A172 (cell line): Measurements from ENCODE around the gene FSTL5. TPM values are rescaled to one million over a fixed set of nuclear protein-coding genes. Genes with fewer than 3 reads are reported as not detected.

Experiments used
- DNase-seq: peaks from one replicate; pipeline ENCODE4 v3.0.0-alpha.2; 2015; ENCODE audit warnings: low spot score
- total RNA-seq: library from RNA; depleted of rRNA; stranded (reverse); fragments of >200 nt; shearing (Covaris generic); gene quantifications from 2 replicates; pipeline ENCODE4 v1.2.3, GENCODE V29; 2014

FSTL5 gene
- total RNA-seq, 1 experiment from 2014 or later, result 29.3 TPM

- peak; percentile 71 for DNase-seq
Observed at GRCh38 chr4:161577579-161578301, 586.1 kb downstream of the FSTL5 start.

- peak; percentile 65 for DNase-seq
Observed at GRCh38 chr4:161573836-161574235, 590.0 kb downstream of the FSTL5 start.

GRCh38 chr4:161564230-161564834, 599.5 kb downstream of the FSTL5 start:
- DNase-seq, result no peak

- DNase-seq, result peak; percentile 55
Observed at GRCh38 chr4:161555689-161556660, 607.8 kb downstream of the FSTL5 start.

GRCh38 chr4:161554372-161554990, 609.3 kb downstream of the FSTL5 start:
- peak; percentile 64 for DNase-seq

- DNase-seq, result no peak
Observed at GRCh38 chr4:161546902-161547301, 616.9 kb downstream of the FSTL5 start.

- no peak for DNase-seq
Observed at GRCh38 chr4:161540265-161540664, 623.5 kb downstream of the FSTL5 start.

- DNase-seq, result no peak
Observed at GRCh38 chr4:161538941-161539340, 624.9 kb downstream of the FSTL5 start.

GRCh38 chr4:161530710-161531109, 633.1 kb downstream of the FSTL5 start:
- no peak for DNase-seq

GRCh38 chr4:161525121-161525520, 638.7 kb downstream of the FSTL5 start:
- DNase-seq, result no peak

GRCh38 chr4:161522031-161522430, 641.8 kb downstream of the FSTL5 start:
- DNase-seq, result no peak

GRCh38 chr4:161519611-161520010, 644.2 kb downstream of the FSTL5 start:
- no peak for DNase-seq

- no peak for DNase-seq
Observed at GRCh38 chr4:161517941-161518340, 645.9 kb downstream of the FSTL5 start.

- DNase-seq, result no peak
Observed at GRCh38 chr4:161505141-161505540, 658.7 kb downstream of the FSTL5 start.

GRCh38 chr4:161498155-161498554, 665.6 kb downstream of the FSTL5 start:
- no peak for DNase-seq

GRCh38 chr4:161486461-161486860, 677.3 kb downstream of the FSTL5 start:
- DNase-seq, result no peak

GRCh38 chr4:161466316-161466715, 697.5 kb downstream of the FSTL5 start:
- DNase-seq, result no peak

GRCh38 chr4:161463436-161463835, 700.4 kb downstream of the FSTL5 start:
- no peak for DNase-seq

GRCh38 chr4:161457906-161458305, 705.9 kb downstream of the FSTL5 start:
- DNase-seq, result no peak

GRCh38 chr4:161457311-161457710, 706.5 kb downstream of the FSTL5 start:
- DNase-seq, result no peak

- no peak for DNase-seq
Observed at GRCh38 chr4:161454860-161455259, 708.9 kb downstream of the FSTL5 start.
